ENCODE results near the gene HELZ2. TPM values are rescaled to one million over a fixed set of nuclear protein-coding genes. Genes with fewer than 3 reads are reported as not detected.
A peak's percentile ranks its signal among the peaks of the same experiment; 100 is the strongest.

HELZ2 gene
- total and polyA plus RNA-seq, 2 of the 4 experiments (the other 2 are of a cell fraction) = 4.7 to 10.6 TPM

- peak; percentile 44 for ATAC-seq (ENCODE audit: low read depth)
- Histone ChIP-seq H2AK5ac (ENCODE audit: low read depth, low read length) (no peak overlapping the region), H4K91ac (ENCODE audit: insufficient read depth, low read depth, low read length) (no peak overlapping the region), H3K23ac (ENCODE audit: low read depth, low read length) (no peak overlapping the region), H3K56ac (ENCODE audit: extremely low read depth, insufficient read depth, low read length) (no peak overlapping the region), H2BK15ac (ENCODE audit: low read depth, low read length) (no peak overlapping the region), H3K4ac (ENCODE audit: low read depth, low read length) (no peak overlapping the region), H3K27ac (ENCODE audit: insufficient read depth, low read length) (no peak overlapping the region), H2BK5ac (ENCODE audit: low read depth, low read length, poor library complexity, severe bottlenecking) (no peak overlapping the region), H3K18ac (ENCODE audit: low read depth, low read length) (no peak overlapping the region), H3K9me3 (ENCODE audit: control insufficient read depth, insufficient read depth, low read length) (no peaks in the 10 kb centered on the region), H2BK120ac (ENCODE audit: low read depth, low read length) (no peak overlapping the region), H4K5ac (ENCODE audit: low read depth, low read length) (no peak overlapping the region), H4K20me1 (ENCODE audit: insufficient read depth, low read length) (no peaks in the 10 kb centered on the region), H2AFZ (replicated peaks; ENCODE audit: low read length, poor library complexity) (peak overlapping the region; percentile 51), H2AK9ac (replicated peaks; ENCODE audit: low read depth, low read length, poor library complexity) (peak overlapping the region; percentile 70), H3K9me1 (ENCODE audit: insufficient read depth, low read length) (peaks cover 2% of the 10 kb centered on the region; the same call in 1 of the 2 replicates), H3K14ac (replicated peaks; ENCODE audit: low read depth, low read length) (no peak overlapping the region), H4K8ac (ENCODE audit: low read depth in 2 of 2, low read length in 2 of 2) (no peak overlapping the region), H3K36me3 (ENCODE audit: control insufficient read depth, insufficient read depth, low read length) (no peaks in the 10 kb centered on the region), H3K4me1 (ENCODE audit: control insufficient read depth, insufficient read depth, low read length) (no peaks in the 10 kb centered on the region), H3K4me2 (ENCODE audit: low read depth, low read length) (no peak overlapping the region), H3K27me3 (ENCODE audit: control insufficient read depth, insufficient read depth, low read length) (no peaks in the 10 kb centered on the region), H2BK20ac (ENCODE audit: low read depth, low read length) (no peak overlapping the region), H3K9ac (ENCODE audit: low read depth, low read length) (no peak overlapping the region), H3K79me1 (ENCODE audit: low read depth in 1 of 2, low read length in 2 of 2) (no peaks in the 10 kb centered on the region), H3K4me3 (ENCODE audit: insufficient read depth, low read depth, low read length) (no peak overlapping the region)
- no TSS peak for BruUV-seq (replicated peaks)
- ChIA-PET POLR2A (ENCODE audit: unreplicated experiment) (no interaction called here), CTCF (no interaction called here)
- dilution Hi-C loops (cut with HindIII; ENCODE audit: low sequenced_read_pairs, unreplicated experiment) (no loop called here), in situ Hi-C loops (cut with MboI; ENCODE audit: low sequenced_read_pairs) (no loop called here), intact Hi-C loops (cut with micrococcal nuclease) (no loop called here)
- peak; percentile 54 for DNase-seq
- TF ChIP-seq MAZ (IDR thresholded peaks at IDR 0.05; ENCODE audit: borderline replicate concordance, low read depth, low read length) = no peak
- no peak for TF ChIP-seq BHLHE40 (IDR thresholded peaks at IDR 0.05; ENCODE audit: low read depth, low read length)
- TF ChIP-seq FOS (IDR thresholded peaks at IDR 0.05; ENCODE audit: low read depth, low read length) = no peak
- peak; percentile 37; the same call in 1 of the 2 replicates for TF ChIP-seq SMC3 (IDR thresholded peaks at IDR 0.05; ENCODE audit: low read depth, low read length)
- no peak for TF ChIP-seq MAFK (IDR thresholded peaks at IDR 0.05; ENCODE audit: low read depth, low read length)
- no peak for TF ChIP-seq CEBPB (IDR thresholded peaks at IDR 0.05; ENCODE audit: low read depth, low read length)
- TF ChIP-seq USF2 (IDR thresholded peaks at IDR 0.05; ENCODE audit: low read depth, low read length) = no peak
- TF ChIP-seq ELK1 (IDR thresholded peaks at IDR 0.05; ENCODE audit: borderline replicate concordance, low read depth, low read length) = no peak
- peak; percentile 60 for TF ChIP-seq RAD21 (IDR thresholded peaks at IDR 0.05; ENCODE audit: low read length)
- TF ChIP-seq POLR2A (IDR thresholded peaks at IDR 0.05; ENCODE audit: low read depth, low read length) = no peak
- TF ChIP-seq MXI1 (IDR thresholded peaks at IDR 0.05; ENCODE audit: borderline replicate concordance, low read depth, low read length) = no peak
- no peak for TF ChIP-seq RCOR1 (IDR thresholded peaks at IDR 0.05; ENCODE audit: insufficient replicate concordance, low read length)
- peak; percentile 46 for TF ChIP-seq CTCF (conservative IDR thresholded peaks at IDR 0.05; ENCODE audit: low read depth, low read length)
- TF ChIP-seq RFX5 (IDR thresholded peaks at IDR 0.05; ENCODE audit: low read depth, low read length) = no peak
- no peak for TF ChIP-seq CHD1 (IDR thresholded peaks at IDR 0.05; ENCODE audit: low read depth, low read length)
- 70% methylated on average over 10 of the region's 12 CpGs; no CpG with 5 or more reads in 1 of the 2 experiments for whole genome bisulfite sequencing, 2 experiments (ENCODE audit: extremely low coverage in 2 of 2, insufficient read length in 1 of 2)
Measured at GRCh38 chr20:63580796-63581461, 6.9 kb upstream of the HELZ2 start.
